ENCODE results near the gene PNPLA7. TPM values are rescaled to one million over a fixed set of nuclear protein-coding genes. Genes with fewer than 3 reads are reported as not detected.

PNPLA7 gene
- total and polyA plus RNA-seq, 2 of the 8 experiments (the other 6 are each of a cell fraction or from before 2014, with no cell fraction given): 0.35 to 0.47 TPM

DNA sequence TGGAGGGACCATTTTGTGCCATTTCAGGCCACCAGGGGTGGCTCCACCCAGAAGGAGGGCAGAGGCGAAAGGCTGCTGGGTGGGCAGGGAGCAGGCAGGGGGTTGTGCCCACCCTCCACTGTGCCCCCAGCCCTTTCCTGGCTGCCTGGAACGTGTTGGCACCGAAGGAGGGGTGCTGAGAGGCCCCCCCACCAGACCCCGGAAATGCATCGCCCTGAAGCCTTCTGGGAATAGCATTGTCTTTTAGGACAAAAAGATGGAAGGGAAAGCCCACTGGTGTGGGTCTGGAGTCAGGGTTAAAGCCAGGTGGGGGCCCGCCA, 121.9 kb downstream of the PNPLA7 start:
- H3K36me3 ChIP-seq (ENCODE audit: control insufficient read depth in 2 of 4, insufficient read depth in 4 of 4, low read length in 3 of 4): no peaks in the 10 kb centered on the region
- peaks cover 0 to 13% (median 2%) of the 10 kb centered on the region in 4 experiments; a peak in 4 of 7 replicates for H3K27me3 ChIP-seq (replicated peaks in 1 of 4; ENCODE audit: control insufficient read depth in 3 of 4, extremely low read depth in 1 of 4, insufficient read depth in 3 of 4, low read length in 3 of 4)
- no peak overlapping the region for H3K4ac ChIP-seq (replicated peaks; ENCODE audit: insufficient read length, low read depth, low read length)
- peaks cover 0 to 3% (median under 1%) of the 10 kb centered on the region in 4 experiments; a peak in 2 of 7 replicates for H3K4me1 ChIP-seq (replicated peaks in 1 of 4; ENCODE audit: control insufficient read depth in 3 of 4, insufficient read depth in 4 of 4, low read length in 3 of 4)
- H2BK5ac ChIP-seq (ENCODE audit: low read depth, low read length): no peak overlapping the region
- no peak overlapping the region for H3K23ac ChIP-seq (ENCODE audit: insufficient read length)
- H2AK5ac ChIP-seq (ENCODE audit: low read depth, low read length): no peak overlapping the region
- H3K18ac ChIP-seq (ENCODE audit: extremely low read depth, low read length): no peak overlapping the region
- H3K4me2 ChIP-seq (ENCODE audit: insufficient read depth in 1 of 2, low read depth in 2 of 2, low read length in 2 of 2): no peak overlapping the region
- H3K4me3 ChIP-seq (ENCODE audit: extremely low read depth in 1 of 4, insufficient read depth in 2 of 4, low read depth in 3 of 4, low read length in 4 of 4): no peak overlapping the region
- no peak for DNase-seq (ENCODE audit: low read depth in 1 of 2, low spot score in 2 of 2)
- H2BK20ac ChIP-seq (ENCODE audit: low read length): no peak overlapping the region
- FAIRE-seq: no peak
- ChIA-PET POLR2A (ENCODE audit: partially characterized antibody) (interaction anchor here (1.1 kb wide), 1 partner anchor 14 kb away, joined by 4 read pairs; the partner anchor contains the start of gene ENTPD8), CTCF (ENCODE audit: partially characterized antibody) (interaction anchor here (0.6 to 1.4 kb wide), 2 partner anchors 17 to 136 kb away, joined by 3 to 9 read pairs; no protein-coding TSS in a partner anchor)
- H3K23me2 ChIP-seq (ENCODE audit: low read depth, low read length): peaks cover 5% of the 10 kb centered on the region; the same call in 1 of the 2 replicates
- no peak overlapping the region for H4K8ac ChIP-seq (ENCODE audit: extremely low read depth, insufficient read depth, low read length)
- no peak overlapping the region for H2AFZ ChIP-seq (ENCODE audit: low read length)
- no peak overlapping the region for H4K5ac ChIP-seq (ENCODE audit: insufficient read length, low read depth, low read length)
- H2BK120ac ChIP-seq (replicated peaks; ENCODE audit: low read depth, low read length): no peak overlapping the region
- no peak overlapping the region for H2BK12ac ChIP-seq (ENCODE audit: low read depth, low read length)
- no peaks in the 10 kb centered on the region for H3K79me2 ChIP-seq (ENCODE audit: control insufficient read depth in 1 of 2, insufficient read depth in 2 of 2, low read length in 2 of 2)
- H4K20me1 ChIP-seq (replicated peaks in 1 of 2; ENCODE audit: control insufficient read depth in 1 of 2, insufficient read depth in 2 of 2, low read length in 2 of 2): peaks cover 0 to 1% of the 10 kb centered on the region in 2 experiments
- no peak overlapping the region for H3K56ac ChIP-seq (replicated peaks; ENCODE audit: insufficient read length, low read depth, low read length)
- H2BK15ac ChIP-seq (ENCODE audit: low read length): no peak overlapping the region
- 67% methylated on average over 1 of the region's 6 CpGs; no CpG with 5 or more reads in 1 of the 2 experiments for WGBS, 2 experiments (ENCODE audit: extremely low coverage in 1 of 2, insufficient coverage in 1 of 2, insufficient read length in 1 of 2, insufficient replicate concordance in 2 of 2, low coverage in 1 of 2, low lambda C conversion rate in 2 of 2, missing lambda C conversion rate in 1 of 2)
- H4K91ac ChIP-seq (replicated peaks; ENCODE audit: insufficient read length, low read length): no peak overlapping the region
- H3K27ac ChIP-seq (ENCODE audit: low read depth, low read length): no peak overlapping the region
- no peak overlapping the region for H3K14ac ChIP-seq (ENCODE audit: insufficient read length)
- no peak overlapping the region for H3K9ac ChIP-seq (replicated peaks in 1 of 4; ENCODE audit: extremely low read depth in 1 of 4, low read depth in 3 of 4, low read length in 3 of 4)
- H3K9me3 ChIP-seq (ENCODE audit: insufficient read depth in 2 of 2, low read depth in 1 of 2, low read length in 1 of 2): no peaks in the 10 kb centered on the region
- no peaks in the 10 kb centered on the region for H3K79me1 ChIP-seq (ENCODE audit: low read depth, low read length)
- no peak for TF ChIP-seq BCL11A (IDR thresholded peaks at IDR 0.05; ENCODE audit: low read depth in 2 of 2, low read length in 2 of 2)
- no peak for TF ChIP-seq KDM4A (IDR thresholded peaks at IDR 0.05; ENCODE audit: low read depth, low read length, severe bottlenecking)
- TF ChIP-seq SIX5 (IDR thresholded peaks at IDR 0.05; ENCODE audit: low read depth, low read length): no peak
- TF ChIP-seq SP1 (IDR thresholded peaks at IDR 0.05; ENCODE audit: low read depth, low read length): no peak
- no peak for TF ChIP-seq RFX5 (IDR thresholded peaks at IDR 0.05; ENCODE audit: borderline replicate concordance, low read depth, low read length)
- TF ChIP-seq, protein P1, sequence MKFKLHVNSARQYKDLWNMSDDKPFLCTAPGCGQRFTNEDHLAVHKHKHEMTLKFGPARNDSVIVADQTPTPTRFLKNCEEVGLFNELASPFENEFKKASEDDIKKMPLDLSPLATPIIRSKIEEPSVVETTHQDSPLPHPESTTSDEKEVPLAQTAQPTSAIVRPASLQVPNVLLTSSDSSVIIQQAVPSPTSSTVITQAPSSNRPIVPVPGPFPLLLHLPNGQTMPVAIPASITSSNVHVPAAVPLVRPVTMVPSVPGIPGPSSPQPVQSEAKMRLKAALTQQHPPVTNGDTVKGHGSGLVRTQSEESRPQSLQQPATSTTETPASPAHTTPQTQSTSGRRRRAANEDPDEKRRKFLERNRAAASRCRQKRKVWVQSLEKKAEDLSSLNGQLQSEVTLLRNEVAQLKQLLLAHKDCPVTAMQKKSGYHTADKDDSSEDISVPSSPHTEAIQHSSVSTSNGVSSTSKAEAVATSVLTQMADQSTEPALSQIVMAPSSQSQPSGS (IDR thresholded peaks at IDR 0.05; ENCODE audit: low read length): no peak
- no peak for TF ChIP-seq CBX5 (IDR thresholded peaks at IDR 0.05; ENCODE audit: low read depth, low read length)
- no peak for TF ChIP-seq HDAC2 (IDR thresholded peaks at IDR 0.05; ENCODE audit: borderline replicate concordance in 1 of 2, low read depth in 2 of 2, low read length in 2 of 2)
- TF ChIP-seq CHD1 (IDR thresholded peaks at IDR 0.05; ENCODE audit: low read depth, low read length): no peak
- TF ChIP-seq TAF7 (optimal IDR thresholded peaks at IDR 0.05; ENCODE audit: borderline replicate concordance, low read depth, low read length): no peak
- no peak for TF ChIP-seq NRF1 (IDR thresholded peaks at IDR 0.05; ENCODE audit: low read depth, low read length)
- TF ChIP-seq SP4 (IDR thresholded peaks at IDR 0.05; ENCODE audit: low read length): no peak
- no peak for TF ChIP-seq RXRA (IDR thresholded peaks at IDR 0.05; ENCODE audit: insufficient read depth, low read depth, low read length)

Data from H1 (cell line).